Endothelial cell of umbilical vein (primary cell): ENCODE data around the gene BORCS5. TPM values are rescaled to one million over a fixed set of nuclear protein-coding genes. Genes with fewer than 3 reads are reported as not detected.

Experiments
- BruUV-seq: library from RNA; stranded (reverse); fragments of 400-500 nt; replicated peaks from 2 replicates; lab custom pipeline; 2021; lab: Mats Ljungman, UMichigan
- CTCF ChIA-PET: fragments of 300-600, 350-600 bp; sonication (Branson Sonifier 250); formaldehyde crosslinking; loops from one replicate; lab custom pipeline; 2021; ENCODE audit warnings: antibody characterized with exemption, inconsistent platforms; lab: Charles Lee
- POLR2A ChIA-PET: fragments of 300-600, 350-600 bp; sonication (Branson Sonifier 250); formaldehyde crosslinking; loops from one replicate; lab custom pipeline; 2021; ENCODE audit warnings: antibody characterized with exemption, inconsistent platforms; lab: Charles Lee
- DNase-seq: peaks from one replicate; pipeline ENCODE4 v3.0.0-alpha.2; 2011; ENCODE audit warnings: low read depth, low spot score
- FAIRE-seq: peaks from 2 replicates; lab custom pipeline; 2011; peaks lifted over from hg19 to GRCh38; lab: Jason Lieb, UNC
- H2AFZ ChIP-seq: 2 replicates; pipeline ENCODE4 v1.6.0; 2012; ENCODE audit warnings: low read depth, low read length, control low read depth, inconsistent platforms
- H3K27ac ChIP-seq: 2 replicates; pipeline ENCODE4 v1.5.1; 2011; ENCODE audit warnings: low read depth, mild to moderate bottlenecking, control low read depth, low read length, moderate library complexity; ENCODE audit not compliant: insufficient read depth
- H3K27me3 ChIP-seq, 2 experiments: 2 replicates each; pipeline versions ENCODE4 v1.6.0 to v1.6.1; 2011; ENCODE audit warnings: low read length in 2 of 2, mixed read lengths in 1 of 2; ENCODE audit not compliant: control insufficient read depth in 2 of 2, insufficient read depth in 2 of 2
- H3K36me3 ChIP-seq, 2 experiments: 2 replicates in 1 of 2; 3 replicates in 1 of 2; pipeline ENCODE4 v1.5.1; 2011; ENCODE audit warnings: low read length in 2 of 2, mild to moderate bottlenecking in 1 of 2, moderate library complexity in 1 of 2; ENCODE audit not compliant: control insufficient read depth in 2 of 2, insufficient read depth in 2 of 2; ENCODE audit errors: extremely low read depth in 1 of 2
- H3K4me1 ChIP-seq: 3 replicates; pipeline ENCODE4 v1.5.1; 2011; ENCODE audit warnings: mild to moderate bottlenecking, low read length; ENCODE audit not compliant: control insufficient read depth, insufficient read depth; ENCODE audit errors: extremely low read depth
- H3K4me2 ChIP-seq: 2 replicates; pipeline ENCODE4 v1.6.1; 2011; ENCODE audit warnings: low read length, control low read depth, mixed read lengths; ENCODE audit not compliant: insufficient read depth
- H3K4me3 ChIP-seq, 3 experiments: fragments of 200-600 bp in 1 of 3; sonication (generic), shearing (Covaris generic) in 1 of 3; replicated peaks in 1 of 3; 2 replicates each; pipeline ENCODE4 v1.5.1; 2011 to 2016; ENCODE audit warnings: control low read depth in 3 of 3, low read length in 3 of 3, mild to moderate bottlenecking in 2 of 3, inconsistent platforms in 1 of 3, low read depth in 1 of 3, moderate library complexity in 1 of 3; ENCODE audit not compliant: insufficient read depth in 1 of 3
- H3K79me2 ChIP-seq: 2 replicates; pipeline ENCODE4 v1.6.0; 2012; ENCODE audit warnings: low read length, inconsistent platforms; ENCODE audit not compliant: control insufficient read depth, insufficient read depth
- H3K9ac ChIP-seq: replicated peaks from 2 replicates; pipeline ENCODE3; 2011; ENCODE audit warnings: low read length, control low read depth; ENCODE audit not compliant: insufficient read depth; ENCODE audit errors: extremely low read depth
- H3K9me1 ChIP-seq: replicated peaks from 3 replicates; pipeline ENCODE4 v1.6.0; 2011; ENCODE audit warnings: mild to moderate bottlenecking, low read length; ENCODE audit not compliant: control insufficient read depth, insufficient read depth; ENCODE audit errors: extremely low read depth
- H3K9me3 ChIP-seq: replicated peaks from 2 replicates; pipeline ENCODE4 v1.5.1; 2012; ENCODE audit warnings: low read length, inconsistent platforms; ENCODE audit not compliant: control insufficient read depth, insufficient read depth
- H4K20me1 ChIP-seq: replicated peaks from 2 replicates; pipeline ENCODE3; 2011; ENCODE audit warnings: mild to moderate bottlenecking, low read length; ENCODE audit not compliant: control insufficient read depth, insufficient read depth; ENCODE audit errors: extremely low read depth
- EZH2 ChIP-seq: IDR thresholded peaks from 2 replicates; pipeline ENCODE4 v1.6.1; 2012; ENCODE audit warnings: borderline replicate concordance, low read depth, mild to moderate bottlenecking, moderate library complexity, low read length, inconsistent platforms; ENCODE audit not compliant: severe bottlenecking
- FOS ChIP-seq: IDR thresholded peaks from 2 replicates; pipeline ENCODE4 v1.6.1; 2011; ENCODE audit warnings: mild to moderate bottlenecking, low read length, moderate library complexity, borderline replicate concordance; ENCODE audit not compliant: insufficient read depth
- GATA2 ChIP-seq: IDR thresholded peaks from 2 replicates; pipeline ENCODE4 v1.7.0; 2011; ENCODE audit warnings: low read depth, mild to moderate bottlenecking, moderate library complexity, mixed read lengths, low read length; ENCODE audit not compliant: insufficient read length, insufficient read depth
- JUN ChIP-seq: IDR thresholded peaks from 2 replicates; pipeline ENCODE4 v1.6.1; 2011; ENCODE audit warnings: borderline replicate concordance, low read depth; ENCODE audit not compliant: insufficient read length, insufficient read depth
- MYC ChIP-seq: IDR thresholded peaks from one replicate; pipeline ENCODE4 v1.6.1; 2011; ENCODE audit warnings: mild to moderate bottlenecking, low read depth, low read length
- POLR2A ChIP-seq: IDR thresholded peaks from 2 replicates; pipeline ENCODE4 v1.6.1; 2012; ENCODE audit warnings: low read depth, mild to moderate bottlenecking, control low read depth, low read length
- POLR2AphosphoS5 ChIP-seq: IDR thresholded peaks from 2 replicates; pipeline ENCODE4 v1.6.1; 2012; ENCODE audit warnings: low read depth, mild to moderate bottlenecking, control low read depth, low read length, moderate library complexity; ENCODE audit not compliant: insufficient read depth
- dilution Hi-C: fragments of 300-500 bp; cut with MboI; formaldehyde crosslinking; loops from one replicate; pipeline ENCODE4 v1.15.0; 2019; ENCODE audit warnings: low sequenced_read_pairs; ENCODE audit not compliant: extremely low pct_ligation_motif_present
- intact Hi-C: fragments of 100-400 bp; cut with micrococcal nuclease; formaldehyde crosslinking; loops from one replicate; pipeline ENCODE4 v1.10.0; 2022
- polyA plus RNA-seq, 4 experiments: library from polyadenylated mRNA; depleted of rRNA in 3 of 4; stranded (reverse) in 3 of 4; unstranded in 1 of 4; fragments of >200 nt; gene quantifications; 2 replicates each; pipeline versions ENCODE4 v1.2.1 to v1.2.3, GENCODE V29; 2011 to 2012; ENCODE audit warnings: missing spikeins in 1 of 4
- total RNA-seq: library from RNA; stranded (reverse); gene quantifications from 2 replicates; pipeline ENCODE4 v1.2.3, GENCODE V29; 2021
- TF ChIP-seq, protein P1 (sequence below): IDR thresholded peaks from 2 replicates; pipeline ENCODE4 v1.6.1; 2011; ENCODE audit not compliant: insufficient read depth, insufficient read length
- TF ChIP-seq, protein P2 (sequence below), 2 donors: IDR thresholded peaks; 1 replicate in 1 of 2; 2 replicates in 1 of 2; pipeline ENCODE4 v1.5.1; 2011; ENCODE audit warnings: low read length in 2 of 2, mild to moderate bottlenecking in 2 of 2, moderate library complexity in 2 of 2, control low read depth in 1 of 2, inconsistent platforms in 1 of 2, low read depth in 1 of 2; ENCODE audit not compliant: insufficient read depth in 1 of 2; ENCODE audit errors: extremely low read depth in 1 of 2

BORCS5 gene
- total and polyA plus RNA-seq, 2 donors (not counting 3 experiments of a cell fraction or from before 2014, with no cell fraction given), result 8.3 to 10.5 TPM

DNA sequence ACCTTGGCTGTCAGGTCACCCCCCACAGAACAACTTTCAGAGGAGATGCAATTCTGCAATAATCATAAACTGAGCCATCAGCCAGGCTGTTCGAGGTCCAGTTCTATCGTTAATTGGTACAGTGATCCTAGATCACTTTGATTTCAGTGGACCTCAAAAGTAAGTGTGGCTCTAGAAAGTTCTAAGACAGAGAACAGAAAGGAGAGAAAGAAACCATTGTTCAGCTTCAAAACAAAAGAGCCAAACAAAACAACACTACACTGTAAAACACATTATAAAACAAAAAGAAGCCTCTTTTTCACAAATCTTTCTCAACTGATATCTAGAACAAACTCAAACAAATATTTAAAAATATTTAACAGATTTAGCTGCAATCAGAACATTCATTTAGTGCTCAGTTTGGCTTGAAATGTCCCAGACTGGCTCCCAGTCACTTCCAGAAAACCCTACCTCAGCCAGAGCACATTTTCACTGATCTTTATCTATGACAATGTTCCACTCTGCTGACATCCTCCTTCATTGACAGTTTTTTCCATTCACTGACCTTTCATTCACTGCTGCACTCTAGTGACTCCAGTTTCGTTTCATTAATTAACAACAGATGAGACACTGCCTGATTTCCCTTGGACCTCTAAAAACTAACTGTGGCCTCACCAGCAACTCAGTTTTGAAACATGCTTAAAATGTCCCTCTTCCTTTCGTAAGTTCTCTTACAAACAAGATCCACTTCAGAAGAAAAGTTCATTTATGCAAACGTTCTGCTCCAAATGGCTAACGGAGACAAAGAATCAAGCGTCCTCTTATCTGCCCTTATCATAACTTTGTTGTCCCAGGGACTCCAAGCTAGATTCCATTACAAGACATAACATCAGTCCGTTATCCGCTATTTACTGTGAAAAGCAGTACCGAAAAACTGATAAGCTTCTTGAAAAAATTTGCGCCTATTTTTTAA is 148.9 kb downstream of the BORCS5 start:
- Histone ChIP-seq H3K4me2 (peak overlapping the region; percentile 75), H3K4me1 (peaks cover 16% of the 10 kb centered on the region), H2AFZ (peak overlapping the region; percentile 80), H3K79me2 (peaks cover 11% of the 10 kb centered on the region), H4K20me1 (no peaks in the 10 kb centered on the region), H3K27me3 (no peaks in the 10 kb centered on the region), H3K27ac (peak overlapping the region; percentile 21), H3K36me3 (no peaks in the 10 kb centered on the region), H3K9me3 (no peaks in the 10 kb centered on the region), H3K4me3 (peak overlapping the region in 1 of 3 experiments; percentile 59), H3K9ac (peak overlapping the region; percentile 54), H3K9me1 (no peaks in the 10 kb centered on the region)
- intact Hi-C loops, result no loop called here
- DNase-seq (peak; percentile 70), FAIRE-seq (no peak)
- ChIA-PET CTCF (interaction anchor here (0.5 to 1.2 kb wide), 2 partner anchors 11 to 80 kb away, joined by 3 to 4 read pairs; no protein-coding TSS in a partner anchor), POLR2A (no interaction called here)
- TF ChIP-seq GATA2, result peak; percentile 61
- TF ChIP-seq JUN, result no peak
- dilution Hi-C loops, result no loop called here
- BruUV-seq, result no TSS peak

DNA sequence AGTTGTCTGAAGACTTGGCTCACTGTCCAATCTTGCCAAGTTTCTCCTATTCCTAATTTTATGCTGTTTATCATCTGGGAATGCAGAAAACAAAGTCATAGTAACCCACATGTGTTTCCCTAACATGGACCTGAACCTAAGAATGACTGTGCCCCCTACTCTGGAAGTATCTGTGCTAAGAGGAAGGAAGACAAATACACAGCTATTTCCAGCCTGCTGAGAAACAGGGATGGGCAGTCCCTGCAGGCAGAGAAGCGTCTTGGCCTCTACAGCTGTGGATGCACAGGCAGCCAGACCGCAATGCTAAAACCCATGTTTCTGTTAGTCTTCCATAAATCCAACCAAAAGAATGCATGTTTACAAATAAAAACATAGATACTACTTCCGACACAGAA is 149.6 kb downstream of the BORCS5 start:
- H2AFZ ChIP-seq, result peak overlapping the region; percentile 55
- dilution Hi-C loops (no loop called here), intact Hi-C loops (no loop called here)
- ChIA-PET POLR2A (no interaction called here), CTCF (interaction anchor here (1.2 kb wide), 1 partner anchor 10 kb away, joined by 4 read pairs; no protein-coding TSS in a partner anchor)
- no peaks in the 10 kb centered on the region for H4K20me1 ChIP-seq
- peaks cover 16% of the 10 kb centered on the region for H3K4me1 ChIP-seq
- no peaks in the 10 kb centered on the region for H3K27me3 ChIP-seq
- H3K4me3 ChIP-seq, result peak overlapping the region in 1 of 3 experiments; percentile 59
- H3K27ac ChIP-seq, result no peak overlapping the region
- peak; percentile 63 for FAIRE-seq
- H3K4me2 ChIP-seq, result peak overlapping the region; percentile 75
- no TSS peak for BruUV-seq
- H3K9me3 ChIP-seq, result no peaks in the 10 kb centered on the region
- DNase-seq, result no peak
- H3K9me1 ChIP-seq, result no peaks in the 10 kb centered on the region
- H3K9ac ChIP-seq, result no peak overlapping the region
- no peaks in the 10 kb centered on the region for H3K36me3 ChIP-seq
- H3K79me2 ChIP-seq, result peaks cover 11% of the 10 kb centered on the region
- no peak for TF ChIP-seq POLR2A
- no peak for TF ChIP-seq MYC
- TF ChIP-seq, protein P1, sequence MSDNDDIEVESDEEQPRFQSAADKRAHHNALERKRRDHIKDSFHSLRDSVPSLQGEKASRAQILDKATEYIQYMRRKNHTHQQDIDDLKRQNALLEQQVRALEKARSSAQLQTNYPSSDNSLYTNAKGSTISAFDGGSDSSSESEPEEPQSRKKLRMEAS, result no peak
- no peak for TF ChIP-seq GATA2
- TF ChIP-seq FOS, result no peak
- no peak for TF ChIP-seq EZH2
- TF ChIP-seq POLR2AphosphoS5, result no peak
- TF ChIP-seq, protein P2, sequence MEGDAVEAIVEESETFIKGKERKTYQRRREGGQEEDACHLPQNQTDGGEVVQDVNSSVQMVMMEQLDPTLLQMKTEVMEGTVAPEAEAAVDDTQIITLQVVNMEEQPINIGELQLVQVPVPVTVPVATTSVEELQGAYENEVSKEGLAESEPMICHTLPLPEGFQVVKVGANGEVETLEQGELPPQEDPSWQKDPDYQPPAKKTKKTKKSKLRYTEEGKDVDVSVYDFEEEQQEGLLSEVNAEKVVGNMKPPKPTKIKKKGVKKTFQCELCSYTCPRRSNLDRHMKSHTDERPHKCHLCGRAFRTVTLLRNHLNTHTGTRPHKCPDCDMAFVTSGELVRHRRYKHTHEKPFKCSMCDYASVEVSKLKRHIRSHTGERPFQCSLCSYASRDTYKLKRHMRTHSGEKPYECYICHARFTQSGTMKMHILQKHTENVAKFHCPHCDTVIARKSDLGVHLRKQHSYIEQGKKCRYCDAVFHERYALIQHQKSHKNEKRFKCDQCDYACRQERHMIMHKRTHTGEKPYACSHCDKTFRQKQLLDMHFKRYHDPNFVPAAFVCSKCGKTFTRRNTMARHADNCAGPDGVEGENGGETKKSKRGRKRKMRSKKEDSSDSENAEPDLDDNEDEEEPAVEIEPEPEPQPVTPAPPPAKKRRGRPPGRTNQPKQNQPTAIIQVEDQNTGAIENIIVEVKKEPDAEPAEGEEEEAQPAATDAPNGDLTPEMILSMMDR (IDR thresholded peaks at IDR 0.05; ENCODE audit: extremely low read depth in 1 of 2, insufficient read depth in 1 of 2, low read depth in 1 of 2, low read length in 2 of 2), result no peak
- TF ChIP-seq JUN, result no peak
